HepG2 (cell line): ENCODE data around the gene BCAS3.

Experiments used
- BRCA1 ChIP-seq: sonication (generic); formaldehyde crosslinking; IDR thresholded peaks from 2 replicates; pipeline ENCODE4 v1.4.0; 2020; ENCODE audit warnings: missing genetic modification reagents
- CTCF ChIP-seq: sonication (generic); formaldehyde crosslinking; IDR thresholded peaks from 2 replicates; pipeline ENCODE4 v1.5.0; 2020; ENCODE audit warnings: mild to moderate bottlenecking, missing genetic modification reagents, moderate library complexity
- DPF2 ChIP-seq: sonication (generic); formaldehyde crosslinking; IDR thresholded peaks from 2 replicates; pipeline ENCODE4 v1.4.0; 2020; ENCODE audit warnings: mild to moderate bottlenecking, low read depth, missing genetic modification reagents, borderline replicate concordance
- ELK4 ChIP-seq: sonication (generic); formaldehyde crosslinking; IDR thresholded peaks from 2 replicates; pipeline ENCODE4 v1.9.0; 2021; ENCODE audit warnings: missing genetic modification reagents, borderline replicate concordance
- FOSL2 ChIP-seq: sonication (generic); formaldehyde crosslinking; IDR thresholded peaks from 2 replicates; pipeline ENCODE4 v1.4.0; 2020; ENCODE audit warnings: missing genetic modification reagents
- MEIS1 ChIP-seq: sonication (generic); formaldehyde crosslinking; IDR thresholded peaks from 2 replicates; pipeline ENCODE4 v1.9.0; 2021; ENCODE audit warnings: mild to moderate bottlenecking, missing genetic modification reagents, moderate library complexity, borderline replicate concordance
- MYNN ChIP-seq: sonication (generic); formaldehyde crosslinking; IDR thresholded peaks from 2 replicates; pipeline ENCODE4 v1.4.0; 2020; ENCODE audit warnings: mild to moderate bottlenecking, low read depth, missing genetic modification reagents
- POLR2AphosphoS2 ChIP-seq: IDR thresholded peaks from 2 replicates; pipeline ENCODE4 v1.6.1; 2011; ENCODE audit warnings: low read depth, low read length, improper control_type of control experiment
- RFX5 ChIP-seq: IDR thresholded peaks from 2 replicates; pipeline ENCODE4 v1.6.1; 2011; ENCODE audit warnings: low read depth, low read length, improper control_type of control experiment
- SPEN ChIP-seq: sonication (generic); formaldehyde crosslinking; IDR thresholded peaks from 2 replicates; pipeline ENCODE4 v1.5.1; 2020; ENCODE audit warnings: low read depth, mild to moderate bottlenecking, missing genetic modification reagents
- ZBTB44 ChIP-seq: sonication (generic); formaldehyde crosslinking; IDR thresholded peaks from 2 replicates; pipeline ENCODE4 v1.4.0; 2020; ENCODE audit warnings: missing genetic modification reagents
- ZHX1 ChIP-seq: sonication (generic); formaldehyde crosslinking; IDR thresholded peaks from 2 replicates; pipeline ENCODE4 v1.8.1; 2022; ENCODE audit warnings: low read depth, mild to moderate bottlenecking, missing genetic modification reagents
- ZSCAN25 ChIP-seq: sonication (generic); formaldehyde crosslinking; IDR thresholded peaks from 2 replicates; pipeline ENCODE4 v1.8.0; 2022; ENCODE audit warnings: mild to moderate bottlenecking, missing genetic modification reagents
- ZZZ3 ChIP-seq: sonication (generic); formaldehyde crosslinking; IDR thresholded peaks from 2 replicates; pipeline ENCODE4 v1.4.0; 2020; ENCODE audit warnings: missing genetic modification reagents, mild to moderate bottlenecking, borderline replicate concordance

GRCh38 chr17:61381537-61381936, 703.9 kb downstream of the BCAS3 start:
- TF ChIP-seq MEIS1 (CRISPR knock-in tag) (no peak), MYNN (CRISPR knock-in tag) (no peak), CTCF (no peak), ZBTB44 (no peak), SPEN (CRISPR knock-in tag) (no peak), ELK4 (CRISPR knock-in tag) (no peak), ZZZ3 (no peak), FOSL2 (CRISPR knock-in tag) (no peak), DPF2 (CRISPR knock-in tag) (no peak), POLR2AphosphoS2 (no peak), RFX5 (no peak), ZSCAN25 (CRISPR knock-in tag) (no peak), BRCA1 (CRISPR knock-in tag) (no peak), ZHX1 (CRISPR knock-in tag) (no peak)
